ENCODE data around the gene GLIPR1L2. TPM values are rescaled to one million over a fixed set of nuclear protein-coding genes. Genes with fewer than 3 reads are reported as not detected.
"Not testable (repeated sequence)": the region's sequence is repeated elsewhere in the genome, so short reads cannot be mapped to it uniquely, and the experiment has no call there.

Gene GLIPR1L2
- total RNA-seq, 1 donor from 2014 or later: 0.25 TPM

- Mint-ChIP-seq H3K4me3 (ENCODE audit: unreplicated experiment) (no peak overlapping the region), H3K36me3 (ENCODE audit: low read depth, unreplicated experiment) (peaks cover 2% of the 10 kb centered on the region), H3K27me3 (ENCODE audit: low read depth, unreplicated experiment) (no peaks in the 10 kb centered on the region), H3K27ac (ENCODE audit: unreplicated experiment) (no peak overlapping the region), H3K9me3 (ENCODE audit: unreplicated experiment) (peaks cover 7% of the 10 kb centered on the region), H3K4me1 (ENCODE audit: low read depth, unreplicated experiment) (peaks cover 11% of the 10 kb centered on the region)
- H4K20me1 ChIP-seq (ENCODE audit: insufficient read depth, low read length): no peaks in the 10 kb centered on the region
- no peak overlapping the region for H3K9ac ChIP-seq (ENCODE audit: low read length)
- H3K4me2 ChIP-seq (ENCODE audit: low read length): no peak overlapping the region
- H3K79me2 ChIP-seq (ENCODE audit: insufficient read depth, low read length): no peaks in the 10 kb centered on the region
- no peak overlapping the region for H2AFZ ChIP-seq (ENCODE audit: low read depth, low read length)
- FAIRE-seq (no peak), DNase-seq (ENCODE audit: low read depth) (no peak)
- no peaks in the 10 kb centered on the region for H3K36me3 ChIP-seq (ENCODE audit: insufficient read depth, low read length)
- H3K4me1 ChIP-seq (ENCODE audit: insufficient read depth, low read length): peaks cover 8% of the 10 kb centered on the region
- H3K4me3 ChIP-seq (ENCODE audit: insufficient read depth, low read depth, low read length): no peak overlapping the region
- no peaks in the 10 kb centered on the region for H3K27me3 ChIP-seq (ENCODE audit: insufficient read depth, low read length)
- TF ChIP-seq CTCF (IDR thresholded peaks at IDR 0.05; ENCODE audit: insufficient read depth, low read depth, low read length): no peak
- TF ChIP-seq EZH2 (IDR thresholded peaks at IDR 0.05; ENCODE audit: insufficient read depth, low read length): no peak
- no peak overlapping the region for H3K27ac ChIP-seq (ENCODE audit: low read depth, low read length)
- peaks cover 5% of the 10 kb centered on the region for H3K9me3 ChIP-seq (ENCODE audit: insufficient read depth, low read depth, low read length)
These were observed 65.0 kb downstream of the GLIPR1L2 start for GRCh38 chr12:75455839-75456238.

DNA sequence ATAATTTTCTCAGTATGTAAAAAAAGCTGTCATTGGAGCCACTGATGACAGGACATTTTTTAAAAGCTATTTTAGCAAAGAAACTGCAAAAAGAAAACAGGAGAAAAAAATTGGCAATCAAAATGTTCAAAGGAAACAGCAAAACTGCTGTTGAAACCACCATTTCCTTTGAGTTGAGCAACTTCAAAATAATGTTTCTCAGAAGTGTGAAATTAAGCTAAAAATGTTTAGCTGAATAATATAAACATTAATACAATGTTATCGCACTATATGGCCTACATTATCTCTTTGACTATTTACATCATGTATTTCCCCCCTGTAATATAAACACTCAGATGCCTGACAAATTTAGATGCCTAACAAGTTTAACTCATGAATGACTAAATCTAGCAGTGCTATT, 66.3 kb downstream of the GLIPR1L2 start:
- H2AFZ ChIP-seq (ENCODE audit: low read depth, low read length): no peak overlapping the region
- H3K27me3 Mint-ChIP-seq (ENCODE audit: low read depth, unreplicated experiment): no peaks in the 10 kb centered on the region

DNA sequence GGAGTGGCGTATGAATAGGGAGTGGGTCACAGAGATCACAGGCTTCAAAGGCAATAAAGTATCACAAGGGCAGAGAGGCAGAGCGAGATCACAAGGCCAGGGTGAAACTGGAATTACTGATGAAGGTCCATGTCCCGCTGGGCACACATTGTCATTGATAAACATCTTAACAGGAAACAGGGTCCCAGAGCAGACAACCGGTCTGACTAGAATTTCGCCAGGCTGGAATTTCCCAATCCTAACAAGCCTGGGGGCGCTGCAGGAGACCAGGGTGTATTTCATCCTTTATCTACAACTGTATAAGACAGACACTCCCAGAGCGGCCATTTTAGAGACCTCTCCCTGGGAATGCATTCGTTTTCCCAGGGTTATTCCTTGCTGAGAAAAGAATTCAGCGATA, 67.0 kb downstream of the GLIPR1L2 start:
- not testable (repeated sequence) for H3K4me3 Mint-ChIP-seq (ENCODE audit: unreplicated experiment); H3K4me3 ChIP-seq (ENCODE audit: insufficient read depth, low read depth, low read length); H3K27ac ChIP-seq (ENCODE audit: low read depth, low read length); H3K27ac Mint-ChIP-seq (ENCODE audit: unreplicated experiment); H4K20me1 ChIP-seq (ENCODE audit: insufficient read depth, low read length); H3K4me1 Mint-ChIP-seq (ENCODE audit: low read depth, unreplicated experiment); H3K9ac ChIP-seq (ENCODE audit: low read length); H3K36me3 Mint-ChIP-seq (ENCODE audit: low read depth, unreplicated experiment); FAIRE-seq; H3K9me3 ChIP-seq (ENCODE audit: insufficient read depth, low read depth, low read length); H3K79me2 ChIP-seq (ENCODE audit: insufficient read depth, low read length); H3K27me3 ChIP-seq (ENCODE audit: insufficient read depth, low read length); H3K4me2 ChIP-seq (ENCODE audit: low read length); H3K36me3 ChIP-seq (ENCODE audit: insufficient read depth, low read length); H3K4me1 ChIP-seq (ENCODE audit: insufficient read depth, low read length); H3K27me3 Mint-ChIP-seq (ENCODE audit: low read depth, unreplicated experiment); DNase-seq (ENCODE audit: low read depth); H2AFZ ChIP-seq (ENCODE audit: low read depth, low read length); H3K9me3 Mint-ChIP-seq (ENCODE audit: unreplicated experiment)

More for the DNA sequence above, 66.3 kb downstream of the GLIPR1L2 start:
- Histone ChIP-seq H3K4me3 (ENCODE audit: insufficient read depth, low read depth, low read length) (no peak overlapping the region), H3K27me3 (ENCODE audit: insufficient read depth, low read length) (no peaks in the 10 kb centered on the region), H3K36me3 (ENCODE audit: insufficient read depth, low read length) (no peaks in the 10 kb centered on the region), H3K79me2 (ENCODE audit: insufficient read depth, low read length) (no peaks in the 10 kb centered on the region), H3K4me2 (ENCODE audit: low read length) (no peak overlapping the region), H3K9ac (ENCODE audit: low read length) (no peak overlapping the region), H3K4me1 (ENCODE audit: insufficient read depth, low read length) (peaks cover 8% of the 10 kb centered on the region), H3K27ac (ENCODE audit: low read depth, low read length) (no peak overlapping the region), H4K20me1 (ENCODE audit: insufficient read depth, low read length) (no peaks in the 10 kb centered on the region), H3K9me3 (ENCODE audit: insufficient read depth, low read depth, low read length) (peaks cover 5% of the 10 kb centered on the region)
- TF ChIP-seq CTCF (IDR thresholded peaks at IDR 0.05; ENCODE audit: insufficient read depth, low read depth, low read length) (no peak), EZH2 (IDR thresholded peaks at IDR 0.05; ENCODE audit: insufficient read depth, low read length) (no peak)
- peaks cover 2% of the 10 kb centered on the region for H3K36me3 Mint-ChIP-seq (ENCODE audit: low read depth, unreplicated experiment)
- H3K9me3 Mint-ChIP-seq (ENCODE audit: unreplicated experiment): peaks cover 7% of the 10 kb centered on the region
- H3K4me1 Mint-ChIP-seq (ENCODE audit: low read depth, unreplicated experiment): peaks cover 11% of the 10 kb centered on the region
- no peak overlapping the region for H3K4me3 Mint-ChIP-seq (ENCODE audit: unreplicated experiment)
- DNase-seq (ENCODE audit: low read depth): no peak
- no peak for FAIRE-seq
- H3K27ac Mint-ChIP-seq (ENCODE audit: unreplicated experiment): no peak overlapping the region

Data from astrocyte (in vitro differentiated cells and primary cell).